Neural cell (in vitro differentiated cells): Measurements from ENCODE around the gene PARP12. TPM values are rescaled to one million over a fixed set of nuclear protein-coding genes. Genes with fewer than 3 reads are reported as not detected.

Experiments used
- H2AFZ ChIP-seq: fragments of 200-600, 300-800 bp; sonication (generic), shearing (Covaris generic); 2 replicates; pipeline ENCODE4 v1.6.0; 2014; ENCODE audit warnings: low read depth, mild to moderate bottlenecking, antibody characterized with exemption, low read length, moderate library complexity
- H3F3A ChIP-seq: fragments of 200-600 bp; shearing (Covaris generic); 2 replicates; pipeline ENCODE4 v1.6.1; 2016; ENCODE audit warnings: mild to moderate bottlenecking, moderate library complexity, mixed read lengths, antibody characterized with exemption, low read length; ENCODE audit not compliant: insufficient read depth, poor library complexity, severe bottlenecking
- H3K27ac ChIP-seq: fragments of 200-600, 300-800 bp; sonication (generic), shearing (Covaris generic); 2 replicates; pipeline ENCODE4 v1.5.1; 2014; ENCODE audit warnings: mild to moderate bottlenecking, low read length, moderate library complexity
- H3K27me3 ChIP-seq: fragments of 300-800, 200-600 bp; sonication (generic), shearing (Covaris generic); 2 replicates; pipeline ENCODE4 v1.6.0; 2014; ENCODE audit warnings: mild to moderate bottlenecking, low read depth, low read length, moderate library complexity; ENCODE audit not compliant: insufficient read depth
- H3K36me3 ChIP-seq: fragments of 300-800, 200-600 bp; sonication (generic), shearing (Covaris generic); 2 replicates; pipeline ENCODE4 v1.5.1; 2014; ENCODE audit warnings: mild to moderate bottlenecking, antibody characterized with exemption, low read length, moderate library complexity; ENCODE audit not compliant: insufficient read depth
- H3K4me2 ChIP-seq: fragments of 300-800, 200-600 bp; sonication (generic), shearing (Covaris generic); 2 replicates; pipeline ENCODE4 v1.6.0; 2014; ENCODE audit warnings: mild to moderate bottlenecking, low read length
- H3K4me3 ChIP-seq: fragments of 300-800, 200-600 bp; sonication (generic), shearing (Covaris generic); 2 replicates; pipeline ENCODE4 v1.5.1; 2014; ENCODE audit warnings: mild to moderate bottlenecking, low read length, moderate library complexity
- H3K79me2 ChIP-seq: fragments of 200-600 bp; shearing (Covaris generic); replicated peaks from 2 replicates; pipeline ENCODE4 v1.6.0; 2014; ENCODE audit warnings: mild to moderate bottlenecking, low read length, moderate library complexity; ENCODE audit not compliant: insufficient read depth
- H3K9ac ChIP-seq: fragments of 300-800, 200-600 bp; sonication (generic), shearing (Covaris generic); 2 replicates; pipeline ENCODE4 v1.6.1; 2016; ENCODE audit warnings: mild to moderate bottlenecking, low read length, mixed read lengths
- H3K9me2 ChIP-seq: fragments of 200-600 bp; shearing (Covaris generic); 2 replicates; pipeline ENCODE4 v1.6.1; 2016; ENCODE audit warnings: mild to moderate bottlenecking, low read length, mixed read lengths; ENCODE audit not compliant: insufficient read depth
- H3K9me3 ChIP-seq: fragments of 200-600, 300-800 bp; sonication (generic), shearing (Covaris generic); 2 replicates; pipeline ENCODE4 v1.6.1; 2016; ENCODE audit warnings: mild to moderate bottlenecking, mixed run types, low read length, moderate library complexity, mixed read lengths
- H4K20me1 ChIP-seq: fragments of 200-600 bp; shearing (Covaris generic); 2 replicates; pipeline ENCODE4 v1.6.1; 2016; ENCODE audit warnings: mild to moderate bottlenecking, mixed run types; ENCODE audit not compliant: insufficient read depth
- CTCF ChIP-seq: fragments of 450-650 bp; IDR thresholded peaks from 2 replicates; pipeline ENCODE4 v1.5.1; 2014; ENCODE audit warnings: antibody characterized with exemption, mild to moderate bottlenecking, moderate library complexity; ENCODE audit not compliant: poor library complexity, severe bottlenecking
- EP300 ChIP-seq: fragments of 450-650 bp; conservative IDR thresholded peaks from 2 replicates; pipeline ENCODE4 v1.6.1; 2014; ENCODE audit warnings: antibody characterized with exemption, mild to moderate bottlenecking, moderate library complexity; ENCODE audit not compliant: poor library complexity, severe bottlenecking
- EZH2 ChIP-seq: fragments of 200-600, 300-800 bp; shearing (Covaris generic), sonication (generic); IDR thresholded peaks from 2 replicates; pipeline ENCODE4 v1.6.1; 2014; ENCODE audit warnings: antibody characterized with exemption, low read length, borderline replicate concordance, mild to moderate bottlenecking; ENCODE audit not compliant: insufficient read depth, poor library complexity, severe bottlenecking
- MXI1 ChIP-seq: fragments of 450-650 bp; conservative IDR thresholded peaks from 2 replicates; pipeline ENCODE4 v1.6.1; 2014; ENCODE audit warnings: antibody characterized with exemption, mild to moderate bottlenecking; ENCODE audit not compliant: poor library complexity, severe bottlenecking
- POLR2AphosphoS5 ChIP-seq: IDR thresholded peaks from 2 replicates; pipeline ENCODE4 v1.6.1; 2012
- RAD21 ChIP-seq: fragments of 450-650 bp; conservative IDR thresholded peaks from 2 replicates; pipeline ENCODE4 v1.6.1; 2014; ENCODE audit warnings: antibody characterized with exemption, mild to moderate bottlenecking, moderate library complexity
- REST ChIP-seq: IDR thresholded peaks from 2 replicates; pipeline ENCODE4 v1.6.1; 2012; ENCODE audit warnings: borderline replicate concordance
- SMC3 ChIP-seq: fragments of 450-650 bp; conservative IDR thresholded peaks from 2 replicates; pipeline ENCODE4 v1.6.1; 2014; ENCODE audit warnings: antibody characterized with exemption, mild to moderate bottlenecking, moderate library complexity; ENCODE audit not compliant: poor library complexity
- TAF1 ChIP-seq: IDR thresholded peaks from 2 replicates; pipeline ENCODE4 v1.6.1; 2012; ENCODE audit warnings: low read depth
- polyA plus RNA-seq: library from polyadenylated mRNA; depleted of rRNA; stranded (reverse); fragments of >200 nt; gene quantifications from 2 replicates; pipeline ENCODE4 v1.2.3, GENCODE V29; 2014

PARP12 gene
- polyA plus RNA-seq, 1 donor from 2014 or later: not detected

GRCh38 chr7:140018125-140019043 lies 44.4 kb downstream of the PARP12 start:
- H2AFZ ChIP-seq: no peak overlapping the region
- H3K4me2 ChIP-seq: no peak overlapping the region
- H3K27me3 ChIP-seq: no peaks in the 10 kb centered on the region
- H3K36me3 ChIP-seq: no peaks in the 10 kb centered on the region
- no peaks in the 10 kb centered on the region for H3K79me2 ChIP-seq
- no peaks in the 10 kb centered on the region for H3F3A ChIP-seq
- no peaks in the 10 kb centered on the region for H3K9me2 ChIP-seq
- H4K20me1 ChIP-seq: no peaks in the 10 kb centered on the region
- no peaks in the 10 kb centered on the region for H3K9me3 ChIP-seq
- no peak overlapping the region for H3K4me3 ChIP-seq
- H3K27ac ChIP-seq: no peak overlapping the region
- TF ChIP-seq TAF1 (no peak), EP300 (no peak), SMC3 (no peak), RAD21 (no peak), CTCF (no peak)
- no peak overlapping the region for H3K9ac ChIP-seq

- Histone ChIP-seq H3K27me3 (no peaks in the 10 kb centered on the region), H3F3A (no peaks in the 10 kb centered on the region), H3K36me3 (no peaks in the 10 kb centered on the region), H2AFZ (no peak overlapping the region), H3K79me2 (no peaks in the 10 kb centered on the region), H3K9ac (no peak overlapping the region), H3K9me3 (no peaks in the 10 kb centered on the region), H3K4me2 (no peak overlapping the region), H3K27ac (no peak overlapping the region), H3K4me3 (no peak overlapping the region), H3K9me2 (no peaks in the 10 kb centered on the region), H4K20me1 (no peaks in the 10 kb centered on the region)
- TF ChIP-seq EP300: no peak
- no peak for TF ChIP-seq EZH2
- TF ChIP-seq RAD21: no peak
- no peak for TF ChIP-seq CTCF
- TF ChIP-seq TAF1: no peak
- no peak for TF ChIP-seq MXI1
- no peak for TF ChIP-seq REST
- TF ChIP-seq POLR2AphosphoS5: no peak
- TF ChIP-seq SMC3: no peak
These were observed 45.2 kb downstream of the PARP12 start for GRCh38 chr7:140017543-140017942.
